ENCODE measurements around the gene BIVM.

The BIVM gene

GRCh38 chr13:102763741-102764140 lies 35.2 kb upstream of the BIVM start:
- Mint-ChIP-seq H3K4me1 (no peaks in the 10 kb centered on the region), H3K4me3 (no peak overlapping the region), H3K27me3 (ENCODE audit: low read depth, poor library complexity) (peaks cover 3% of the 10 kb centered on the region), H3K36me3 (ENCODE audit: low read depth) (peaks cover 9% of the 10 kb centered on the region), H3K27ac (no peak overlapping the region), H3K9me3 (no peaks in the 10 kb centered on the region)
- no peak for TF ChIP-seq CTCF (IDR thresholded peaks at IDR 0.05)
- no peak for DNase-seq

GRCh38 chr13:102768909-102769308 lies 30.0 kb upstream of the BIVM start:
- Mint-ChIP-seq H3K36me3 (ENCODE audit: low read depth) (peaks cover 25% of the 10 kb centered on the region), H3K27me3 (ENCODE audit: low read depth, poor library complexity) (peaks cover 3% of the 10 kb centered on the region), H3K4me3 (no peak overlapping the region), H3K9me3 (peaks cover 2% of the 10 kb centered on the region), H3K27ac (no peak overlapping the region), H3K4me1 (peaks cover 32% of the 10 kb centered on the region)
- no peak for DNase-seq
- TF ChIP-seq CTCF (IDR thresholded peaks at IDR 0.05) = no peak

GRCh38 chr13:102769679-102770078 lies 29.2 kb upstream of the BIVM start:
- TF ChIP-seq CTCF (IDR thresholded peaks at IDR 0.05) = no peak
- no peak for DNase-seq
- Mint-ChIP-seq H3K4me3 (no peak overlapping the region), H3K9me3 (peaks cover 9% of the 10 kb centered on the region), H3K36me3 (ENCODE audit: low read depth) (peaks cover 28% of the 10 kb centered on the region), H3K27me3 (ENCODE audit: low read depth, poor library complexity) (peaks cover 3% of the 10 kb centered on the region), H3K4me1 (peaks cover 33% of the 10 kb centered on the region), H3K27ac (no peak overlapping the region)

- DNase-seq = no peak
- H3K27ac Mint-ChIP-seq = no peak overlapping the region
- TF ChIP-seq CTCF (IDR thresholded peaks at IDR 0.05) = no peak
Measured at GRCh38 chr13:102770435-102770834, 28.5 kb upstream of the BIVM start.

GRCh38 chr13:102771298-102772041 lies 27.4 kb upstream of the BIVM start:
- peaks cover 29% of the 10 kb centered on the region for H3K36me3 Mint-ChIP-seq (ENCODE audit: low read depth)
- no peak for DNase-seq
- H3K4me1 Mint-ChIP-seq = peaks cover 33% of the 10 kb centered on the region
- peaks cover 13% of the 10 kb centered on the region for H3K9me3 Mint-ChIP-seq
- H3K27ac Mint-ChIP-seq = peak overlapping the region; percentile 1
- peaks cover 3% of the 10 kb centered on the region for H3K27me3 Mint-ChIP-seq (ENCODE audit: low read depth, poor library complexity)
- H3K4me3 Mint-ChIP-seq = peak overlapping the region; percentile 89
- TF ChIP-seq CTCF (IDR thresholded peaks at IDR 0.05) = no peak

More at GRCh38 chr13:102770435-102770834, 28.5 kb upstream of the BIVM start:
- Mint-ChIP-seq H3K27me3 (ENCODE audit: low read depth, poor library complexity) (peaks cover 3% of the 10 kb centered on the region), H3K4me1 (peaks cover 33% of the 10 kb centered on the region), H3K4me3 (no peak overlapping the region), H3K9me3 (peaks cover 13% of the 10 kb centered on the region), H3K36me3 (ENCODE audit: low read depth) (peaks cover 33% of the 10 kb centered on the region)

GRCh38 chr13:102772042-102772425 lies 26.9 kb upstream of the BIVM start:
- H3K4me3 Mint-ChIP-seq = peak overlapping the region; percentile 89
- peaks cover 13% of the 10 kb centered on the region for H3K9me3 Mint-ChIP-seq
- peaks cover 33% of the 10 kb centered on the region for H3K4me1 Mint-ChIP-seq
- H3K27ac Mint-ChIP-seq = no peak overlapping the region
- no peak for TF ChIP-seq CTCF (IDR thresholded peaks at IDR 0.05)
- H3K36me3 Mint-ChIP-seq (ENCODE audit: low read depth) = peaks cover 24% of the 10 kb centered on the region
- H3K27me3 Mint-ChIP-seq (ENCODE audit: low read depth, poor library complexity) = peaks cover 3% of the 10 kb centered on the region
- DNase-seq = no peak
